DMS114 treated with DMSO at 0.1 percent for 48 hours (cell line): ENCODE results near the gene GLRX.
"Not testable (repeated sequence)": the region's sequence is repeated elsewhere in the genome, so short reads cannot be mapped to it uniquely, and the experiment has no call there.

Experiments
- DNase-seq: peaks from one replicate; lab custom pipeline; 2025; ENCODE audit not compliant: unreplicated experiment; lab: John Stamatoyannopoulos, UW

Gene GLRX

DNA sequence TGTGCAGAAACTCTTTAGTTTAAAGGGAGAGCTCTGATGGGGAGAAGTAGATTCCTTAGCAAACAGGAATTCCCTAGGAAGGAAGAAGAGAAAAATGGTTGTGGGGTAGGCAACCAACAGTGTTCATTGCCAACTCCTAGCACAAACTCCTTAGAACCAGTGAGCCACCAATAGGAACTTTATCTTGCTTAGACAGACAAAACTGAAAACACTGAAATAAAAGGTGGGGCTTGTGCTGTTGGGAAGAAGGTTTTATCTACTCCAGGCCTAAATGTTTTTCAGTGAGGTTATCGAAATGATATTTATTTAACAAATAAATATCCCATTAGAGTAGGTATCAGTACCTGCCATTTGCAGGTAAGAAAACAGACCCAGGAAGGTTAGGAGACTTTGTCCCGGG lies 7.7 kb upstream of the GLRX start:
- DNase-seq, result no peak

DNA sequence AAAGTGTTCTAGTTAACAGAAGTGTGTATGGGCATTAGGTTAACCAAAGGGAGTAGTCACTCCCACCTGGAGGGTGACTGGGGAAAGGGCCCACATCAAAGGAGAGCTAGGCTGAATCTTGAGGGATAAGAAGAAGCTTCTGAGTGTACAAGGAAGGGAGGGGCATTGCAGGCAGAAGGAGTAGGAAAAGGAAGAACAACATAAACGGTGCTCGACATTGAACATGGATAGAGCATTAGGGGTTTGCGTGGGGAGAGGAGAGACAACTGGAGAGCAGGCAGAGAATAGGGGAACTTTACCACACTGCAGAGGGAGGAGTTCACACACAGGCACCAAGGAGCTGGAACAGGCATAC lies 5.3 kb upstream of the GLRX start:
- no peak for DNase-seq

DNA sequence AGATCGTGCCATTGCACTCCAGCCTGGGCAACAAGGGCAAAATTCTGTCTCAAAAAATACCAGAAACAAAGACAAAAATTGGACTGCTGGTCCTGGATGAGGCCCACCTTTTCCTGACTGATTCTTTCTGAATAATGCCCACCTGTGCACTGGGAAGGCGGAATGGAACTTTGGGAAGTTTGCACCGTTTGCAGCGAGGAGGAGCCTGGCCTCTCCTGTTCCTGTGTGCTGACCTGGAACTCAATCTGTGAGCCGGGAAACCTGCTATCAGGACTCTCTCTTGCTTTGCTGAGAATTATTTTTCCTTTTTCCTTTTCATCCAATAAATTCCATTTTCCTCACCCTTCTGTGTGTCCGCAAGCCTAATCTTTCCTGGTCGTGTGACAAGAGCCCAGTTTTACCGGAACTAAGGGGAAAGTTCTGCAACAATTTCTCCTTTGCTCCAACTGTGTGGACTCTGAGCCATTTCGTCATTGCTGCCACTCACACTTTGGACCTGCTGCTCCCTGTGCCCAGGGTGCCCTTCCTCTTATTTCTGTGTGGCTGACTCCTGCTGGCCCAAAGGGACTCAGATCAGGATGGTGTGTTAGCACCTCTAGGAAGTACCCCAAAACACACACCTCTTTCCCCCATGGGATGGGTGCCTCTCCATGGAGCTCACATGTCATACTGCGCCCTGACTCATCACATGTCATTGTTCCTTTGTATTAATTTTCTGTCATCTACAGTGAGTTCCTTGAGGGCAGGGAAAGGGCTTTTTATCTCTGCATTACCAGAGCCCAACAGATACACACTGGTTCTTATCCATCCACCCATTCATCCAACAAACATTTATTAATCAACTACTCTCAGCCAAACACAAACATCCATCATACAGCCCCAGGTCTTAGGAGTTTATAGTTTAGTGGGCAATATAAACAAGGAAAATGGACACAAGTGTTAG lies 4.7 kb upstream of the GLRX start:
- DNase-seq, result no peak

DNA sequence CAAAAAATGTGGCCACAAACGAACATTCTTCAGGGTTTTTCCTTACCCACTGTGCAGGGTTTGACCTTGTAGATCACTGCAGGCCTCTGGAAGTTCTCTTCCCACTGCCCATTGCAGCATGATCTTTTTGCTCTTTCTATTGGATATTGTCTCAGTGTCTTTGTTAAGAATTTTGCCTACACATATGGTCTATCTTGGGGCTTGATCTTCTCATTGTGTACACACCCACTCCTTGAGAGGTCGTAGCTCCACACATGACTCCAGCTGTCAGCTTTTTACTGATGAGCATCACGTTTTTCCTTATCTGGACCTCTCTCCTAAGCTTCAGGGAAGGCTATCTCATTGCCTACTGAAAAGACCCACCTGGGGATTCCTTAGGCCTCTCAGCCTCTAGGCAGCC lies 3.0 kb upstream of the GLRX start:
- DNase-seq, result no peak

DNA sequence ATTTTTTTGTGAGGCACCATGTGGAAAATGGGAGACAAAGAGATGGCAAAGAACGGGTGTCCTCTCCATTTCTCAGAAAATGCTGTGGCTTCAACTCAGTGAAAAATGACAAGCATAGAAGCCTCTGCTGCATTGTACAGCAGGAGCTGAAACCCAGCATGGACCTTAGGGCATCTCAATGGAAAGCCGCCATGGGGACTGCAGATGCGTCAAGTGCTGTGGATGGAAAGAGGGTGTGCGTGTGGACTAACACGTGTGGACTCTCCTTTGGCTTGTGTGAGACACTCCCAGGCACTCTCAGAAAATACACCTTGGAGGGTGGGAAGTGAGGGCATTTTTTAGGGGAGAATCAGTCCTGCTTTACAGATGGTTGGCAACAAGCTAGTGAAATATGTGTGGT lies 2.2 kb upstream of the GLRX start:
- DNase-seq, result no peak

DNA sequence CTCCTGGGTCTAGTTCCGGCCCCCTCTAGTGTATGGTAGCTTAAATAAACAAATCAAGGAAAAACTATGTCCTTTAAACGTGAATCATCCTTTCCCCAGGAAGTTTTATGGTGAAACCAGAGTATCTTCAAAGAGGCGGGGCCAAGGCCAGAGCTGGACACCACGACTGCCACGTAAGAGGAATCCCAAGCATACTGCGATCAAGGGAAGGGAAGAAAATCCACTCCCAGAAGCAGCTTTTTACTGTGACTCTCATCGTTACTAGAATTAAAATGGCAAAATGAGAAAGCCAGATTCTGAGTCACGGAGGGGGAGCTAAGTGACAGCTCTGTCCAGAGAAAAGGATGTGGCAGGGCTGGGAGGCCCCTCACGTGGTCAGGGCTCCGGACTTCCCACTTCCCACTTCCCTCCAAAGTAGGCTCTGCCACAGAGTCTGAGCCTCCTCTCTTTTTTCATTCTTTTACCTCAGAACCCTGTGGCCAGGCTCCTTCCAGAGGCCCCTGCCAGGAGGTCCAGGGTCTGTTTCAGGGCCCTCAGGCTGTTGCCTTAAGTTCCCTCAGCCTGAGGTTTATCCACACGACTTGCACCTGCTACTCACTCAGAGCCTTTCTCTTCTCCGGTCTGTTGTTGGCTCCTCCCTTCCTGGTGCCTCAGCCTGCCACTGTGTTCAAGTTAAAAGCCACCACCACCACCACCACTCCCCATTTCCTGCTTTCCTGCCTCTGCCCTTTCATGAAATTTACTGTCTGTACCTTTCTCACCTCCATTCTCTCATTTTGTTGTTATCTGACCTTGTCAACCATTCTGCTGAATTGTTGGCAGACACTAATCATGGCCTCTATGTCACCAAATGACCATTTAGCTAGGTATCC lies 1.4 kb upstream of the GLRX start:
- DNase-seq, result no peak

DNA sequence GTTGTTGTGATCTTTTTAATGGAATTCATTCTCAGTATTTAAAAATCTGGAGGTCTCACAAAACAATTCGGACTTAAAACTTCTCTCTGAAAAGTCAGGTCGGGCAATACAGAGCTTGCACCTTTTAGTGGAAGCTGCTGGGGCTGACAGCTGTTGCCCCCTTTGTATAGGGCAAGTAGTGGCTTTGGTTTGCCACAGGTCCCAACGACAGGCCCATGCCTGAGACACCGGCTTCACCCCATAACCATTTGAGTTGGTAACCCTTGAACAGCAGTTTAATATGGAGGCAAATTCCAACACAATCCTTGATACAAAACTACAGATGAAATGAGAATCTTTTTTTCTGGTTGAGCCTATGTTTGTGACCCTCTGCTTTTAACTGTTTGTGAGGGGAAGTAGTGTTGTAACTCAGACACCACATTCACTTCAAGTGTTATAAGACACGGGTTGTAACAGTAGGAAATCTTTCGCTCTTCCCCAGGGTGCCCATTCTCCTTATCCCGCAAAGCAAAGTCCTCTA lies 752 bp upstream of the GLRX start:
- DNase-seq, result no peak

DNA sequence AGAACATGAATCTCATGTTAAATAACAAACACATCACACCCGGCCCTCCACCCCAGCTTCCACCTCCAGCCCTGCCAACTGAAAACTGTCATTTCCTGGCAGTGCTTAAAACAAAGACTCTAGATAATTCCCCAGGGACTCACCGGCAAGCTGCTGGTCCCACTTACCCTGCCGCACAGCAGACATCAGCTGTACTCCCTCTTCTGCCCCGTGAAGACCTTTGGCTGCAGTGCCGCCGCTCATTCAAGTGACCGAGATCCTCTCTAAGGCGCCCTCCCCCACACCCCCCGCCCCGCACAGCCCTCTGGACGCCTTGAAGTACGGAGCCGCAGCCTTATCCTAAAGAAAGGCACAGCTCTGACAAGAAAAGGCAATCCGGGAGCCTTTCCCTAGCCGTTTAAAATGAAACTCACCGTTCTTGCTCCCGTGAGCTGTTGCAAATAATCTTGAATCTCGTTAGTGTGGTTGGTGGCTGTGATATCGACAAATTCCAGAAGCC lies 434 bp downstream of the GLRX start:
- DNase-seq, result no peak

DNA sequence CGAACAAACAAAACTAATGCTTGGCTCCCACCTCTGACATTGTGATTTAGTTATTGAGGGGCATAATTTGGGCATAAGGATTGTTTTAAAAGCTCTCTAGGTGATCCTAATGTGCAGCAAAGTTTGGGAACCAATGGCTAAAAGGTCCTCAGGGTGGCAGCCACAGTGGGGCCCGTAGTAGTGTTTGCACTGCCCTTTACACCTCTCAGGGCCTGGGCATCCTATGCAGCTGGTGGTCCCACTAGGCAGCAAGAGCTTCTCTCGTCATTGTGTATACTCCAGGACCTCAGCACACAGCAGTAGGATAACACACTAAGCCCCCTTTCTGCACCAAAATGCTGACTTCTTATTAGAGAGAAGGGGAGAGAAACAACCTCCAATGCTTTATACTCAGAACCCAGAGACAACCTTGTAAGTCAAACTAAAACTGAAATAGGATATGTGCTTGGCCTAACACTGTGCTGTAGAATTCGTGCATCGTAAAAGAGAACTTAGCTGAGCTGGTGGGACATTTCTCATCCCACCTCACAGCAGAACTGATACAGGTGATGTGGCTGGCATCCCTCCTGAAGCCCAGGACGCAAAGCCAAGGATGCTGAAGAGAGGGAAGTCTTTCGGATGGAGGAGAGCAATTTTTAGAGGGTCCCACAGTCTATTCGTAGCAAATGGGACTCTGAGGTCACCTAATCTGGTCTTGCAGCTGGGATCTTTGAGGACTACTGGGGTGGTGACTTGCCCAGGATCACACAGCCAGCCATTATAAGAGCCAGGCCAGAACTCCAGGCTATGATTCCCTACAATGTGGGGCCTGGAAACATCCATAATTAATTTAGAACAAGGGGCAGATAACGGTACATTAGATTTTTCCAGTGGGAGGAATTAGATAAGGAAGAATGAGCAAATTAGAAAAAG lies 1.2 kb downstream of the GLRX start:
- DNase-seq, result no peak

DNA sequence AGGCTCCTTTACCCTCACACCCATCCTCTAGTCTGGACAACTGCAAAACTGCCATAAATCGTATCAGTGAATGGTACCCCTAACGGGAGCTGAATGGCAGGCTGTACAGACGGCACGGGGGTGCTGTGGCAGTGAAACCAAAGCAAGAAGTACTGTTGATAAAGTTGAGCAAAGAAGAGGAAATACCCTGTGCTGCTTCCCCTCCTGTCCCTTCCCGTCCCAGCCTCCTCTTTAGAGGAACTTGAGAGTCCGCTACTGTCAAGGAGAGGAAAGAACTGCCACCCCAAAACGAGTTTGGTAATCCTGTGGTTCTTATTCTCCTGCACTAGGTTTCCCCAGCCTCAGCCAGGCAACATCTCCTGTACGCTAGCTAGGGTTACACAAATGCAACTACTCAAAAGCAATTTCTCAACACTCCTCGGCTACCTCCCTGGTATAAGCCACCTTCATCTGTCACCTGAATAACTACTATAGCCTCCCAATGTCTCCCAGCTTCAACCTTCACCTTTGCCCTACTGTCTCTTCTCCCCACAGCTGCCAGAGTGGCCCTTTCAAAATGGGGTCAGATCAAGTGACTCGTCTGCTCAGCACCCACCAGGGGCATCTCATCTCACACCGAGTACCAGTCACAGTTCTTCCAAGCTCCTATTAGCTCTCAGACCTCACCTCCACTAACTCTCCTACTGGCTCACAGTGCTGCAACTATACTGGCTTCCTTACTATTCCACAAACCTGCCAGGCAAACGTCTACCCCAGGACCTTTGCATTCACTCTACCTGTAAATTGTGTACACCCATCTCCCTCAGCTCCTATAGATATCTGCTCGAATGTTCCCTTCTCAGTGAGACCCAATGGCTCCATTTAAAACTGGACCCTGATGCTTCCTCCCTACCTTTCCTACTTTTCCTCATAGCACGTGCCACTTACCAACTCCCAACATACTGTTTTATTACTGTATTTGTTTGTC lies 4.1 kb downstream of the GLRX start:
- DNase-seq, result no peak

DNA sequence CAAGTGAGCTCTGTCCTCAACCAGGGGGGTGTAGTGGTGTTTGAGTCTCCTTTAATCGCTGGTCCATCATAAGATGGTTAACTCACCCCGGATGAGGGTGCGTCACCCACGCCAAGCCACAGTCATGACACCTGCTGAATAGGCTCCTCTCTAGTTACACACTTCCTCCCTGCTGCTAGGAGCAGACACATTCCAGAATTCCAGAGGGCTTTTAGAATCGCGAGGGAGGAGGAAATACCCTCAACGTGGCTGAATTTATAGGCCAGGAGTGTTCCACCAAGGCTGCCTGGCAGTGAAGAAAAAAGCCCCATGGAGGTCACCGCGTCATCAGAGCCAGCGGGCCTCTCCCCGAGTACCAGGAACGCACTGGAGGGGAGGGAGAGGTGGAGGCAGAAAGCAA lies 5.1 kb downstream of the GLRX start:
- DNase-seq, result no peak

DNA sequence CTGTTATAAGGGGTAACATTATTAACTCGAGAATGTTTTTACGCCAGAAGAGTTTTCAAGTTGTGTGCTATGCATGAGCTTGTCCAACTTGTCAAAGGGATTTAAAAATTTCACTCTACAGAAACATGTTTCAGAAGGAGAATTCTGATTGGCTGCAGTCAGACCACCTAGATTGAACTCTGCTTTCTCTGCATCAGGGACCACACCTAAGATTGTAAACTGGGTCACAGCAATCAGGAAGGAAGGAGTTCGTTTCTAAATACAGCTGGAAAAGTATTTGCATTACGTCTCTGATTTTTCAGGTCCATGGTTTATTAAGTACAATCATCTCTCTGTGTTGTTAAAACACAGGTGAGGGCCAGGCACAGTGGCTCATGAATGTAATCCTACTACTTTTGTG lies 5.8 kb downstream of the GLRX start:
- no peak for DNase-seq

DNA sequence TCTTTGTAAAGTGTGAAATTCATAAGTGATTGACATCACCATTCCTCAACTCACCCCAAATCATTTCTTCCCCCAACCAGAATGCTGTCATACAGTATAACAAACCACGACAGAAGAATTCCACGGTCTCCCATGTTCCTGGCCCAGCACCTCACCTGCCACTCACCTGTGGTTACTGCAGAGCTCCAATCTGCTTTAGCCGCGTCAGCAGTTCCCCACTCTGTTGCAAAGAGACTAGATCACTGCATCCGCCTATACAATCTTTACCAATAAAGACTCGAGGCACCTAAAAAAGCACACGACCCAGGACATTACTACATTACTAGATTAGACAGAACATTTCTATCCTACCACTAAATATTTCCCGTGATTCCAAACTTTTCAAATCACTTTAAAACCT lies 6.2 kb downstream of the GLRX start:
- DNase-seq, result no peak

DNA sequence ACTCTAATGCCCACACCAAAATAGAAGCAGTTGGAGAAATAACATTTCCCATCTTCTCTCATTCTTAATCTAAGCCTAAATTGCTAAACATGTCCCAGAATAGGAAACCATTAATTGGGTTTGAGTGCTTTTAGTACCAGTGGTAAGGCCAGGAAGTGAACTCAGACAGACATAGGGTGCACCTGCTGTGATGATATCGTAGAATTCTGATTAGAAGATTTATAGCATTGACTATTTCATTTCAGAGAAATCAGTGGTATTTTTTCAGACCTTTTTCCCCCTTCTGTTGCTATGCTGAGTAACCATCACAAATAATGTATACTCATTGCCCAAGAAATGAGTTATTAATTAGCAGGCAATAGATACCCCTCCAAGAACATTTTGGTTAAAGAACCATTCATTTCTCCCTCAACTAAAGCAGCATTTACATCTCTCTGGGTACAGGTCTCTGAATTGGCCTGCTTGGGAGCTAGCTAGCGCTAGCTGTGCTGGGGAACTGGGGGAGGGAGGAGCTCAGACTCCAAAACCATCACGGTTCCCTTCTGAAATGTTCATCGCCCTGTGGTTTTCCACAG lies 7.3 kb downstream of the GLRX start:
- DNase-seq, result no peak

DNA sequence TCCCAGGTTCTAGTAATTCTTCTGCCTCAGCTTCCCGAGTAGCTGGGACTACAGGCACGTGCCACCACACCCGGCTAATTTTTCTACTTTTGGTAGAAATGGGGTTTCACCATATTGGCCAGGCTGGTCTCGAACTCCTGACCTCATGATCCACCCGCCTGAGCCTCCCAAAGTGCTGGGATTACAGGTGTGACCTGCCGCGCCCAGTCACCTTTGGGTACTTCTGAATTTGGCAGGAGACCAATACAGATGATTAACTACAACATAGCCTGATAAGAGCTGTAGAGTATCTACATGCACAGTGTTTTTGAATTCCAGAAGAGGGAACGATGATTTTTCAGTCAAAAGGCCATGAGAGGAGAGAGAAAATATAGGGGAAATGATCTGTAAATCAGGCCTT lies 9.5 kb downstream of the GLRX start:
- DNase-seq, result not testable (repeated sequence)

DNA sequence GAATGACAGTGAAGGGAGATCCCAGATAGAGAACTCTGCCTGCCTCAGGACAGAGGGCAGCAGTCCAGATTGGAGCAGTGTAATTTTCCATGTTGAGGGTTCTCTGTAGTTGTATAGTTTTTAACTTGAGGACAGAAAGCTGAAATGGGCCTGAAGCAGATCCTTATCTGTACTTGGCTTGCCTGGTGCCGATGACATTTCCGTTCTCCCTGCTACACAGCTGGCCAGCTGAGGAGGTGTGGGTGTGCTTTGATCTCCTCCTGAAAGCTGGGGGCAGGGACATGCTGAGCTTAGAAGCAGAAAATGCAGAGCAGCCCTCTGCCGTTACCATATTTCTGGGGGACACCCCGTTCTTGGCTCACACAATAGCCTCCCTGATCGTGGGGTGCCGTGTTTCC lies 10.5 kb downstream of the GLRX start:
- DNase-seq, result no peak

DNA sequence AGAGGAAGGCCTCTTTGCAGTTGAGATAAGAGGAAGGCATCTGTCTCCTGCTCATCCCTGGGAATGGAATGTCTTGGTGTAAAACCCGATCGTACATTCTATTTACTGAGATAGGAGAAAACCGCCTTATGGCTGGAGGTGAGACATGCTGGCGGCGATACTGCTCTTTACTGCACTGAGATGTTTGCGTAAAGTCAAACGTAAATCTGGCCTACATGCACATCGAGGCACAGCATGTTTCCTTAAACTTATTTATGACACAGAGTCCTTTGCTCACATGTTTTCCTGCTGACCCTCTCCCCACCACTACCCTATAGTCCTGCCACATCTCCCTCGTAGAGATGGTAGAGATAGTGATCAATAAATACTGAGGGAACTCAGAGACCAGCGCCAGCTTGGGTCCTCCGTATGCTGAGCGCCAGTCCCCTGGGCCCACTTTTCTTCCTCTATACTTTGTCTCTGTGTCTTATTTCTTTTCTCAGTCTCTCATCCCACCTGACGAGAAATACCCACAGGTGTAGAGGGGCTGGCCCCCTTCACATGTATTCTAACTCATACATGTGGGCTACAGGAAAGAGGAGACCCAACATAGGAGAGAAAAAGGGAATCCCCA lies 11.0 kb downstream of the GLRX start:
- not testable (repeated sequence) for DNase-seq

DNA sequence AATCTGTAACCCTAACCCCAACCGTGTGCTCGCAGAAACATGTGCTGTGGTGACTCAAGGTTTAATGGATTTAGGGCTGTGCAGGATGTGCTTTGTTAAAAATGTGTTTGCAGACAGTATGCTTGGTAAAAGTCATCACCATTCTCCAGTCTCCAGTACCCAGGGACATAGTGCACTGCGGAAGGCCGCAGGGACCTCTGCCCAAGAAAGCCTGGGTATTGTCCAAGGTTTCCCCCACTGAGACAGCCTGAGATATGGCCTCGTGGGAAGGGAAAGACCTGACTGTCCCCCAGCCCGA lies 11.5 kb downstream of the GLRX start:
- DNase-seq, result not testable (repeated sequence)
